Uterus (tissue), 4 donors: ENCODE measurements around the gene MYBPC3. TPM values are rescaled to one million over a fixed set of nuclear protein-coding genes. Genes with fewer than 3 reads are reported as not detected.
"Not testable (repeated sequence)": the region's sequence is repeated elsewhere in the genome, so short reads cannot be mapped to it uniquely, and the experiment has no call there.

Experiments used
- DNase-seq, 2 donors: peaks; one replicate each; pipeline ENCODE4 v3.0.0-alpha.2; 2019 to 2020
- H3K27ac ChIP-seq, 2 donors: fragments of 200-600 bp; sonication (generic); 1 replicate in 1 of 2; 2 replicates in 1 of 2; pipeline ENCODE4 v1.5.1; 2016 to 2018
- H3K27me3 ChIP-seq, 2 donors: fragments of 200-600 bp; sonication (generic); one replicate each; pipeline ENCODE4 v1.5.1; 2018 to 2019; ENCODE audit warnings: control low read depth in 1 of 2
- H3K36me3 ChIP-seq, 2 donors: fragments of 200-600 bp; sonication (generic); one replicate each; pipeline ENCODE4 v1.5.1; 2019; ENCODE audit warnings: control low read depth in 1 of 2
- H3K4me1 ChIP-seq, 2 donors: fragments of 200-600 bp; sonication (generic); one replicate each; pipeline ENCODE4 v1.5.1; 2018 to 2019; ENCODE audit warnings: control low read depth in 1 of 2
- H3K4me3 ChIP-seq, 2 donors: fragments of 200-600 bp; sonication (generic); 1 replicate in 1 of 2; 2 replicates in 1 of 2; pipeline ENCODE4 v1.5.1; 2018 to 2019; ENCODE audit warnings: mild to moderate bottlenecking in 1 of 2
- H3K9me3 ChIP-seq, 2 donors: fragments of 200-600 bp; sonication (generic); one replicate each; pipeline ENCODE4 v1.5.1; 2019; ENCODE audit warnings: control low read depth in 1 of 2
- CTCF ChIP-seq, 4 experiments: fragments of 200-600 bp in 2 of 4; fragments of 450-650 bp in 2 of 4; sonication (generic) in 2 of 4; IDR thresholded peaks; one replicate each; pipeline ENCODE4 v1.5.1; 2016 to 2019; ENCODE audit warnings: antibody characterized with exemption in 4 of 4, mild to moderate bottlenecking in 2 of 4, moderate library complexity in 1 of 4
- POLR2A ChIP-seq, 2 donors: fragments of 450-650 bp; IDR thresholded peaks; one replicate each; pipeline ENCODE4 v1.6.1; 2016; ENCODE audit warnings: antibody characterized with exemption in 2 of 2, mild to moderate bottlenecking in 1 of 2, moderate library complexity in 1 of 2
- intact Hi-C: fragments of 100-400 bp; cut with DNase I; formaldehyde crosslinking; loops from one replicate; pipeline ENCODE4 v1.15.1; 2023; ENCODE audit warnings: low total_unique reads
- total RNA-seq, 4 donors: library from RNA; depleted of rRNA in 3 of 4; stranded (reverse); fragments of >200 nt in 3 of 4; gene quantifications; one replicate each; pipeline versions ENCODE4 v1.1.0 to v1.2.4, GENCODE V29; 2014 to 2023
- donor health status: DM: yes; HTN: yes; CAD: no.

Gene MYBPC3
- total RNA-seq, 4 donors from 2014 or later = 0.09 to 0.14 TPM; not detected in 2

- intact Hi-C loops = no loop called here
- no peak for DNase-seq
- TF ChIP-seq POLR2A (IDR thresholded peaks at IDR 0.05) (no peak), CTCF (IDR thresholded peaks at IDR 0.05) (no peak)
- Histone ChIP-seq H3K27me3 (no peaks in the 10 kb centered on the region), H3K9me3 (no peaks in the 10 kb centered on the region), H3K27ac (no peak overlapping the region), H3K4me1 (no peaks in the 10 kb centered on the region), H3K4me3 (no peak overlapping the region), H3K36me3 (no peaks in the 10 kb centered on the region)
Measured at GRCh38 chr11:47338396-47339241, 13.9 kb downstream of the MYBPC3 start.

GRCh38 chr11:47337229-47337924 is 15.1 kb downstream of the MYBPC3 start:
- H3K4me1 ChIP-seq = no peaks in the 10 kb centered on the region
- TF ChIP-seq POLR2A (IDR thresholded peaks at IDR 0.05) (no peak), CTCF (IDR thresholded peaks at IDR 0.05) (no peak)
- H3K27me3 ChIP-seq = no peaks in the 10 kb centered on the region
- no peaks in the 10 kb centered on the region for H3K9me3 ChIP-seq
- intact Hi-C loops = no loop called here
- H3K4me3 ChIP-seq = no peak overlapping the region
- no peak overlapping the region for H3K27ac ChIP-seq
- DNase-seq = no peak
- no peaks in the 10 kb centered on the region for H3K36me3 ChIP-seq

GRCh38 chr11:47336595-47336994 is 15.9 kb downstream of the MYBPC3 start:
- Histone ChIP-seq H3K27ac (no peak overlapping the region), H3K27me3 (no peaks in the 10 kb centered on the region), H3K9me3 (no peaks in the 10 kb centered on the region), H3K4me3 (no peak overlapping the region), H3K4me1 (no peaks in the 10 kb centered on the region), H3K36me3 (no peaks in the 10 kb centered on the region)
- TF ChIP-seq CTCF (IDR thresholded peaks at IDR 0.05) = no peak
- no peak for TF ChIP-seq POLR2A (IDR thresholded peaks at IDR 0.05)
- intact Hi-C loops = no loop called here
- no peak for DNase-seq

GRCh38 chr11:47335733-47336132 is 16.8 kb downstream of the MYBPC3 start:
- Histone ChIP-seq H3K4me3 (no peak overlapping the region), H3K27me3 (no peaks in the 10 kb centered on the region), H3K9me3 (no peaks in the 10 kb centered on the region), H3K27ac (no peak overlapping the region), H3K36me3 (no peaks in the 10 kb centered on the region), H3K4me1 (no peaks in the 10 kb centered on the region)
- DNase-seq = no peak
- intact Hi-C loops = no loop called here
- TF ChIP-seq CTCF (IDR thresholded peaks at IDR 0.05) (no peak), POLR2A (IDR thresholded peaks at IDR 0.05) (no peak)

- H3K4me3 ChIP-seq, H3K9me3 ChIP-seq, H3K27ac ChIP-seq, H3K4me1 ChIP-seq, H3K27me3 ChIP-seq, H3K36me3 ChIP-seq, intact Hi-C loops: not testable (repeated sequence)
- DNase-seq = peak in 1 of 2 donors; percentile 9
Measured at GRCh38 chr11:47334699-47335411, 17.6 kb downstream of the MYBPC3 start.
